Colonic mucosa (tissue), 4 donors: Measurements from ENCODE around the gene NRXN2. TPM values are rescaled to one million over a fixed set of nuclear protein-coding genes. Genes with fewer than 3 reads are reported as not detected.

Source experiments
- DNase-seq: peaks from one replicate; pipeline ENCODE4 v3.0.0-alpha.2; 2020
- H3K27ac ChIP-seq: fragments of 200-600 bp; one replicate; pipeline ENCODE4 v1.8.0; 2021
- H3K27me3 ChIP-seq: fragments of 200-600 bp; one replicate; pipeline ENCODE4 v1.8.0; 2021
- H3K36me3 ChIP-seq: fragments of 200-600 bp; one replicate; pipeline ENCODE4 v1.8.0; 2021
- H3K4me1 ChIP-seq: fragments of 200-600 bp; one replicate; pipeline ENCODE4 v1.8.0; 2021; ENCODE audit warnings: mild to moderate bottlenecking
- H3K4me3 ChIP-seq: fragments of 200-600 bp; one replicate; pipeline ENCODE4 v1.8.0; 2021
- H3K9ac ChIP-seq, 2 donors: one replicate each; pipeline ENCODE4 v1.7.0; 2013; ENCODE audit warnings: control low read depth in 2 of 2, low read depth in 2 of 2, low read length in 2 of 2
- H3K9me3 ChIP-seq: fragments of 200-600 bp; one replicate; pipeline ENCODE4 v1.8.0; 2021
- intact Hi-C: fragments of 100-400 bp; cut with DNase I; formaldehyde crosslinking; loops from one replicate; pipeline ENCODE4 v1.14.1; 2022
- total RNA-seq, 2 donors: library from RNA; stranded (reverse); fragmentation: NEBNext Ultra II Directional in 1 of 2; extraction: Animal tissue kit (Norgen Biotek cat#: 25700) in 1 of 2; gene quantifications; one replicate each; pipeline ENCODE4 v1.2.1, GENCODE V29; 2021
- TF ChIP-seq, protein P1 (sequence below): fragments of 200-600 bp; IDR thresholded peaks from one replicate; pipeline ENCODE4 v1.8.0; 2022; ENCODE audit warnings: antibody characterized with exemption, mild to moderate bottlenecking
- donor health status: healthy.
- donor health status: DM: no; HTN: no; CAD: no.
- donor health status: DM: no; HTN: no; CAD: no.

The NRXN2 gene
- total RNA-seq, 2 donors from 2014 or later, result 2.2 to 5.4 TPM

DNA sequence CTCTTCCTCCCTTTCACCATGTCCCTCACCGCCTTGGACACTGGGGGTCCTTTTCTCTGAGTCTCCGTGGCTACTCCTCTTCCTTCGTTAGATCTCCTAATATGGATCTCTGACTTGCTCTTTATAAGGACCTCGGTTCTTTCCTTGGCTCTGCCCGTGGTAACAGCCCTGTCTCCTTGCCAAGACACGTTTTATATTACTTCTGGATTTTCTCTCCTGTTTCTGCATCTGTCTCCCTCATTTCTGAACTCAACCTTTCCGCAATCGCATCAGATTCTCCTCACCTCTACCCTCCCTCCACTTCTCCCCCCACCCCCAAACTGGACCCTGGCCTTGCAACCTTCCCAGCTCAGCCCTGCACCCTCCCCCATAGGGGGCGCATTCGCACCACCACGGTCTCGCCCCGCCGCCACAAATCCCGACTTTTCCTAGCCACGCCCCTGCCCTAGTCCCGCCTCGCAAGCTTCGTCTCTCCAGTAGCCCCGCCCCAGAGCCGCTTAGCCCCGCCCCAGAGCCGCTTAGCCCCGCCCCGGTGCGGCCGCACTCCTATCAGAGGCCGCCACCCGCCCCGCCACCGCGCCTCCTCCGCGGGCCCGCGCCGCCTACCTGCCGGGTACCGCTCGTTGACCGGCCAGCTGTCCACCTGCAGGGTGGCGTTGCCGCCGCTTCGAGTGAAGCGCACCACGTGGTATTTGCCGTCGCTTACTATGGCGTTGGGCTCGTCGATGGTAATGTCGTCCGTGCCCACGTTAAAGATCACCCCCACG lies 93.0 kb downstream of the NRXN2 start:
- DNase-seq, result no peak
- Histone ChIP-seq H3K27me3 (no peaks in the 10 kb centered on the region), H3K27ac (no peak overlapping the region), H3K4me1 (no peaks in the 10 kb centered on the region), H3K36me3 (no peaks in the 10 kb centered on the region), H3K9me3 (no peaks in the 10 kb centered on the region), H3K9ac (no peak overlapping the region), H3K4me3 (no peak overlapping the region)
- intact Hi-C loops, result no loop called here
- TF ChIP-seq, protein P1, sequence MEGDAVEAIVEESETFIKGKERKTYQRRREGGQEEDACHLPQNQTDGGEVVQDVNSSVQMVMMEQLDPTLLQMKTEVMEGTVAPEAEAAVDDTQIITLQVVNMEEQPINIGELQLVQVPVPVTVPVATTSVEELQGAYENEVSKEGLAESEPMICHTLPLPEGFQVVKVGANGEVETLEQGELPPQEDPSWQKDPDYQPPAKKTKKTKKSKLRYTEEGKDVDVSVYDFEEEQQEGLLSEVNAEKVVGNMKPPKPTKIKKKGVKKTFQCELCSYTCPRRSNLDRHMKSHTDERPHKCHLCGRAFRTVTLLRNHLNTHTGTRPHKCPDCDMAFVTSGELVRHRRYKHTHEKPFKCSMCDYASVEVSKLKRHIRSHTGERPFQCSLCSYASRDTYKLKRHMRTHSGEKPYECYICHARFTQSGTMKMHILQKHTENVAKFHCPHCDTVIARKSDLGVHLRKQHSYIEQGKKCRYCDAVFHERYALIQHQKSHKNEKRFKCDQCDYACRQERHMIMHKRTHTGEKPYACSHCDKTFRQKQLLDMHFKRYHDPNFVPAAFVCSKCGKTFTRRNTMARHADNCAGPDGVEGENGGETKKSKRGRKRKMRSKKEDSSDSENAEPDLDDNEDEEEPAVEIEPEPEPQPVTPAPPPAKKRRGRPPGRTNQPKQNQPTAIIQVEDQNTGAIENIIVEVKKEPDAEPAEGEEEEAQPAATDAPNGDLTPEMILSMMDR, result no peak

DNA sequence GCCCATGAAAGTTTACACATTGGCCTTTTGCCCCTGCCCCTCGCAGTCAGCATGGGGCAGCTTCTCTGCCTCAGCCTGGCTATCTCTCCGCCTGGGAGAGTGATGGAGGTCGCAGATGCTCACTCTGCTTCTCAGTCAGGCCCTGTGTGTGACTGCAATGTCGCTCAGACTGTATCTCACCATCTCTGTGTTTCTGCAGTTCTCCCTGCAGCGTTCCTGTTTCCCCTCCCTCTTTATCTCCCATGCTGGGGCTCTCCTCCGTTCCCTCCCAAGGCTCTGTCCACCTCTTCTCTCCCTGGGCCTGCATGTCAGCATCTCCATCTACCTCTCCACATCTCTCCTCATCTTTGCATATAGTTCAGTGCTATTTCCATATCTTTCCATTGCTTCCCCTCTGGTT lies 93.9 kb downstream of the NRXN2 start:
- Histone ChIP-seq H3K9ac (no peak overlapping the region), H3K27me3 (no peaks in the 10 kb centered on the region), H3K9me3 (no peaks in the 10 kb centered on the region), H3K27ac (no peak overlapping the region), H3K4me1 (no peaks in the 10 kb centered on the region), H3K36me3 (no peaks in the 10 kb centered on the region), H3K4me3 (no peak overlapping the region)
- intact Hi-C loops, result no loop called here
- no peak for DNase-seq
- TF ChIP-seq, protein P1, result no peak

DNA sequence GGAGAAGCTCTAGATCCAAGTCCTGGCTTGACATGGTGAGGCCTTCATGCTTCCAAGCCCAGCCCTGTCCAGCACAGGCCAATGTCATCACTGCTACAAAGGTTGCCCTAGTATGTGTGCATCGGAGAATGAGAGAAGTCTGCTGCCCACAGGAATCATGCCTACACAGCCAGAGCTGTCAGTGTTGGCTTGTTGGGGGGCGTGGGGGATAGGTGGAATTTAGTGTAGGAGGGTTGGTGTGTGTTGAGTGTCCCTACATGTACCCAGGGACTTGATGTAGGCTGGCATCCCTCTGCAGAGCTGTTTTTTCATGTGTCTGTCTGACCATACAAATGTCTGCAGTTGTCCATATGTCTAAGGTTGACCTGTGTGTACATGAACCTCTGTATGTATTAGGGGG lies 94.4 kb downstream of the NRXN2 start:
- no peak overlapping the region for H3K9ac ChIP-seq
- H3K27ac ChIP-seq, result no peak overlapping the region
- intact Hi-C loops, result no loop called here
- DNase-seq, result no peak
- no peaks in the 10 kb centered on the region for H3K4me1 ChIP-seq
- H3K4me3 ChIP-seq, result no peak overlapping the region
- H3K27me3 ChIP-seq, result no peaks in the 10 kb centered on the region
- no peaks in the 10 kb centered on the region for H3K36me3 ChIP-seq
- no peaks in the 10 kb centered on the region for H3K9me3 ChIP-seq
- TF ChIP-seq, protein P1, result no peak

DNA sequence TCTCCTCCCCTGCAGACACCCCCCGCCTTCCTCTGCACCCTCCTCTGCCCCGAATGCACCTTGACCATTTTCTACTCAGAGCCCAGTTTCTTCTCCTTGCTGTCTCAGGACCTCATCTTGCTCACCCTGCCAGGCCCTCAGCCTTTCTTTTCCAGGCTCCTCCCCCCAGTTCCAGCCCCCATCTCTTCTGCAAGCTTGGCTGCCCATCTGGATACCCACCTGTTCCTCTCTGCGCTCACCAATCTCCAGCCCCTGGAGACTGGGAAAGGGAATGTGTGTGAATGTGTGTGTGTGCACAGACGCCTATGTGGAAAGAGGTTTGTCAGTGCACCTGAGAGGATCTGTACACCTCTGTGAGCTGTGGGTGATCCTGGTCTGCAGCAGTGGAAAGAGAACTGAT lies 95.6 kb downstream of the NRXN2 start:
- no peak overlapping the region for H3K27ac ChIP-seq
- no peaks in the 10 kb centered on the region for H3K9me3 ChIP-seq
- H3K27me3 ChIP-seq, result no peaks in the 10 kb centered on the region
- H3K36me3 ChIP-seq, result no peaks in the 10 kb centered on the region
- no peaks in the 10 kb centered on the region for H3K4me1 ChIP-seq
- TF ChIP-seq, protein P1, result no peak
- H3K9ac ChIP-seq, result no peak overlapping the region
- no peak overlapping the region for H3K4me3 ChIP-seq
- DNase-seq, result no peak
- intact Hi-C loops, result no loop called here

DNA sequence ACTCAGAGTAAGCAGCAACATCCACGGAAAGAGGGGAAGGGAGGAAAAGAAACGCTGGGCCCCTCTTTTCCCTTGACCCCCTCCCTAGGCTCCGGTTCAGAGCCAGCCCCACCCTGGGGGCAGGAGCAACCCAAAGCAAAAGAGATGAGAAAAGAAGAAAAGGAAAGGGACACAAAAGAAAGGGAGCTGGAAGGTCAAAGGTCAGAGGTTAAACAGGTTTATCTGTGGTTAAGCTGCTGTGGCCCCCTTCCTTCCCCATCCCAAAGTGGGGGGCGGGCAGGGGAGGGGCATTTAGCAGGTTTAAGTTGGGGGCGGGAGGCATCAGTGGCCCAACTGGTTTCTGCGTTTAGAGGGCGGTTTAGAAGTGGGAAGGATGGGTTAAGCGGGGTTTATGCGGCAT lies 96.4 kb downstream of the NRXN2 start:
- no peak overlapping the region for H3K9ac ChIP-seq
- no peak overlapping the region for H3K4me3 ChIP-seq
- H3K4me1 ChIP-seq, result no peaks in the 10 kb centered on the region
- no peak overlapping the region for H3K27ac ChIP-seq
- TF ChIP-seq, protein P1, result no peak
- H3K9me3 ChIP-seq, result no peaks in the 10 kb centered on the region
- no peaks in the 10 kb centered on the region for H3K36me3 ChIP-seq
- no peaks in the 10 kb centered on the region for H3K27me3 ChIP-seq
- intact Hi-C loops, result no loop called here
- no peak for DNase-seq
